ENCODE measurements around the gene C6orf62.

GRCh38 chr6:24743265-24743943 is 24.4 kb upstream of the C6orf62 start:
- TF ChIP-seq, protein P1, sequence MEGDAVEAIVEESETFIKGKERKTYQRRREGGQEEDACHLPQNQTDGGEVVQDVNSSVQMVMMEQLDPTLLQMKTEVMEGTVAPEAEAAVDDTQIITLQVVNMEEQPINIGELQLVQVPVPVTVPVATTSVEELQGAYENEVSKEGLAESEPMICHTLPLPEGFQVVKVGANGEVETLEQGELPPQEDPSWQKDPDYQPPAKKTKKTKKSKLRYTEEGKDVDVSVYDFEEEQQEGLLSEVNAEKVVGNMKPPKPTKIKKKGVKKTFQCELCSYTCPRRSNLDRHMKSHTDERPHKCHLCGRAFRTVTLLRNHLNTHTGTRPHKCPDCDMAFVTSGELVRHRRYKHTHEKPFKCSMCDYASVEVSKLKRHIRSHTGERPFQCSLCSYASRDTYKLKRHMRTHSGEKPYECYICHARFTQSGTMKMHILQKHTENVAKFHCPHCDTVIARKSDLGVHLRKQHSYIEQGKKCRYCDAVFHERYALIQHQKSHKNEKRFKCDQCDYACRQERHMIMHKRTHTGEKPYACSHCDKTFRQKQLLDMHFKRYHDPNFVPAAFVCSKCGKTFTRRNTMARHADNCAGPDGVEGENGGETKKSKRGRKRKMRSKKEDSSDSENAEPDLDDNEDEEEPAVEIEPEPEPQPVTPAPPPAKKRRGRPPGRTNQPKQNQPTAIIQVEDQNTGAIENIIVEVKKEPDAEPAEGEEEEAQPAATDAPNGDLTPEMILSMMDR (conservative IDR thresholded peaks at IDR 0.05), result no peak
- TF ChIP-seq ZFX (IDR thresholded peaks at IDR 0.05), result no peak

All from C4-2B (cell line).